Measurements from ENCODE around the gene HLA-G.

The HLA-G gene

GRCh38 chr6:29810371-29810770 lies 17.3 kb upstream of the HLA-G start:
- Histone ChIP-seq H3K27ac (no peak overlapping the region), H3K4me1 (no peaks in the 10 kb centered on the region), H3K36me3 (ENCODE audit: control insufficient read depth, insufficient read depth, low read length) (no peaks in the 10 kb centered on the region), H3K9ac (no peak overlapping the region), H3K79me2 (no peaks in the 10 kb centered on the region), H2AFZ (no peak overlapping the region), H3K9me3 (ENCODE audit: control insufficient read depth, low read length) (no peaks in the 10 kb centered on the region), H3K4me3 (ENCODE audit: low read depth, low read length) (no peak overlapping the region), H3K4me2 (ENCODE audit: low read length) (no peak overlapping the region), H3K27me3 (ENCODE audit: control insufficient read depth, insufficient read depth, low read length) (no peaks in the 10 kb centered on the region)
- TF ChIP-seq, protein P1, sequence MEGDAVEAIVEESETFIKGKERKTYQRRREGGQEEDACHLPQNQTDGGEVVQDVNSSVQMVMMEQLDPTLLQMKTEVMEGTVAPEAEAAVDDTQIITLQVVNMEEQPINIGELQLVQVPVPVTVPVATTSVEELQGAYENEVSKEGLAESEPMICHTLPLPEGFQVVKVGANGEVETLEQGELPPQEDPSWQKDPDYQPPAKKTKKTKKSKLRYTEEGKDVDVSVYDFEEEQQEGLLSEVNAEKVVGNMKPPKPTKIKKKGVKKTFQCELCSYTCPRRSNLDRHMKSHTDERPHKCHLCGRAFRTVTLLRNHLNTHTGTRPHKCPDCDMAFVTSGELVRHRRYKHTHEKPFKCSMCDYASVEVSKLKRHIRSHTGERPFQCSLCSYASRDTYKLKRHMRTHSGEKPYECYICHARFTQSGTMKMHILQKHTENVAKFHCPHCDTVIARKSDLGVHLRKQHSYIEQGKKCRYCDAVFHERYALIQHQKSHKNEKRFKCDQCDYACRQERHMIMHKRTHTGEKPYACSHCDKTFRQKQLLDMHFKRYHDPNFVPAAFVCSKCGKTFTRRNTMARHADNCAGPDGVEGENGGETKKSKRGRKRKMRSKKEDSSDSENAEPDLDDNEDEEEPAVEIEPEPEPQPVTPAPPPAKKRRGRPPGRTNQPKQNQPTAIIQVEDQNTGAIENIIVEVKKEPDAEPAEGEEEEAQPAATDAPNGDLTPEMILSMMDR (IDR thresholded peaks at IDR 0.05), result no peak

GRCh38 chr6:29811377-29811776 lies 16.2 kb upstream of the HLA-G start:
- Histone ChIP-seq H3K9me3 (ENCODE audit: control insufficient read depth, low read length) (no peaks in the 10 kb centered on the region), H3K36me3 (ENCODE audit: control insufficient read depth, insufficient read depth, low read length) (no peaks in the 10 kb centered on the region), H3K79me2 (no peaks in the 10 kb centered on the region), H3K4me1 (no peaks in the 10 kb centered on the region), H3K9ac (no peak overlapping the region), H3K4me2 (ENCODE audit: low read length) (no peak overlapping the region), H3K4me3 (ENCODE audit: low read depth, low read length) (no peak overlapping the region), H3K27ac (no peak overlapping the region), H2AFZ (no peak overlapping the region), H3K27me3 (ENCODE audit: control insufficient read depth, insufficient read depth, low read length) (no peaks in the 10 kb centered on the region)
- TF ChIP-seq, protein P1 (IDR thresholded peaks at IDR 0.05), result no peak

DNA sequence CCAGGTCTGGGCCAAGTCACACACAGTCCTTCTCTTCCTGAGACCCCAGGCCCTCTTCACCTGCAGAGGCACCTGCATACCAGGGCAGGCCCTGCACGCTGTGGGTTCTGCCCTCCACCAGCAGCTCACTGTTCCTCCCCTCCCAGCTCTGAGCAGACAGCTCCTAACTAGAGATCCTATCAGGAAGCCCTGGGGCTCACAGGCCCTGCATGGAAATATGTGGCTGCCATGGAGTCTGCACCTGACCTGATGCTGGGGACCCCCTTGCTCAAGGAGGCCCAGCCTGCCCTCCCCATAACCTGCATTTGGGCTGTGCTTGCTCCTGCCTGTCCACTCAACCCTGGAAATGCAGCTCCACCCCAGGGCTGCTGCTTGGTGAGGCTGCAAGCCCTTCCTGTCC lies 14.6 kb upstream of the HLA-G start:
- H3K79me2 ChIP-seq, result no peaks in the 10 kb centered on the region
- no peak overlapping the region for H2AFZ ChIP-seq
- no peak overlapping the region for H3K27ac ChIP-seq
- H3K4me2 ChIP-seq (ENCODE audit: low read length), result no peak overlapping the region
- H3K4me1 ChIP-seq, result no peaks in the 10 kb centered on the region
- no peak overlapping the region for H3K4me3 ChIP-seq (ENCODE audit: low read depth, low read length)
- no peak overlapping the region for H3K9ac ChIP-seq
- no peaks in the 10 kb centered on the region for H3K27me3 ChIP-seq (ENCODE audit: control insufficient read depth, insufficient read depth, low read length)
- TF ChIP-seq, protein P1 (IDR thresholded peaks at IDR 0.05), result no peak
- no peaks in the 10 kb centered on the region for H3K36me3 ChIP-seq (ENCODE audit: control insufficient read depth, insufficient read depth, low read length)
- H3K9me3 ChIP-seq (ENCODE audit: control insufficient read depth, low read length), result no peaks in the 10 kb centered on the region

- Histone ChIP-seq H3K27me3 (ENCODE audit: control insufficient read depth, insufficient read depth, low read length) (no peaks in the 10 kb centered on the region), H3K4me1 (no peaks in the 10 kb centered on the region), H3K79me2 (no peaks in the 10 kb centered on the region), H3K36me3 (ENCODE audit: control insufficient read depth, insufficient read depth, low read length) (no peaks in the 10 kb centered on the region), H3K9ac (no peak overlapping the region), H3K9me3 (ENCODE audit: control insufficient read depth, low read length) (no peaks in the 10 kb centered on the region), H2AFZ (no peak overlapping the region), H3K4me3 (ENCODE audit: low read depth, low read length) (no peak overlapping the region), H3K4me2 (ENCODE audit: low read length) (no peak overlapping the region), H3K27ac (no peak overlapping the region)
- TF ChIP-seq, protein P1 (IDR thresholded peaks at IDR 0.05), result no peak
Measured at GRCh38 chr6:29813809-29814208, 13.8 kb upstream of the HLA-G start.

DNA sequence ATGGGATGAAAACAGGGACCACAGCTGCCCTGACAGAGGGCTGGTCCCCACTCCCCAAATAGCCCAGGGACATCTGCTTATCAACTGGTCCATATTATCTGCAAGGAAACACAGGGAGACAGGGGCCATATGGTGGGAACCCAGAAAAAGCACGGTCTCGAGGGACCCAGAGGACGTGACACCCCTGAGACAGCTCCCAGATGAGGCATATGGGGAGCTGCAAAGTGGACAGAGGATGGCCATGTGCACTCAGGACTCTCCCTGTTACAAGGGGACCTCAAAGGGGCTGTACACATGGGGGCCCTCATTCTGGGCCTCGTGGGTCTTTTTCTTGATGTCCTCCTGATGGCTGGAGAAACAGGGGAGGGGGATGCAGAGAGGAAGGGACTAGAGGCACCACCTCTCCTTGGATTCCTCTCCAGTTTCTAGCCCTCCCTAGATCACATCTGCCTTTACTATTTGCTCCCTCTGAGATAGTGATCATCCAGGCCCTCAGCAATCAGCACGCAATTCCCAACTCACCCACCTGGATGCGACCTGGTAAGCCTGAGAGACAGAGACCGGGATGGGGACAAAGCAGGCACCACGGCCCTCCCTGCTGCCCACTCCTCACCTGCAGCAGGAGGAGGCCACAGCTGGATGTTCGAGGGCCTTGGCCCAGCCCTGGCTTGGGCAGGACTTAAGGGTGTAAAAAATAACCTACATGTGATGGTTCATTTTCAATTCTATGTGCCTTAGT lies 13.1 kb upstream of the HLA-G start:
- Histone ChIP-seq H3K36me3 (ENCODE audit: control insufficient read depth, insufficient read depth, low read length) (no peaks in the 10 kb centered on the region), H3K4me2 (ENCODE audit: low read length) (no peak overlapping the region), H2AFZ (no peak overlapping the region), H3K4me3 (ENCODE audit: low read depth, low read length) (no peak overlapping the region), H3K27ac (no peak overlapping the region), H3K9me3 (ENCODE audit: control insufficient read depth, low read length) (no peaks in the 10 kb centered on the region), H3K27me3 (ENCODE audit: control insufficient read depth, insufficient read depth, low read length) (no peaks in the 10 kb centered on the region), H3K79me2 (no peaks in the 10 kb centered on the region), H3K4me1 (no peaks in the 10 kb centered on the region), H3K9ac (no peak overlapping the region)
- TF ChIP-seq, protein P1 (IDR thresholded peaks at IDR 0.05), result no peak

Measured in parathyroid adenoma (tissue), 2 donors.